ENCODE data around the gene CCDC74B.
"Not testable (repeated sequence)": the region's sequence is repeated elsewhere in the genome, so short reads cannot be mapped to it uniquely, and the experiment has no call there.

- TF ChIP-seq POLR2A (IDR thresholded peaks at IDR 0.05) = not testable (repeated sequence)
- TF ChIP-seq, protein P1, sequence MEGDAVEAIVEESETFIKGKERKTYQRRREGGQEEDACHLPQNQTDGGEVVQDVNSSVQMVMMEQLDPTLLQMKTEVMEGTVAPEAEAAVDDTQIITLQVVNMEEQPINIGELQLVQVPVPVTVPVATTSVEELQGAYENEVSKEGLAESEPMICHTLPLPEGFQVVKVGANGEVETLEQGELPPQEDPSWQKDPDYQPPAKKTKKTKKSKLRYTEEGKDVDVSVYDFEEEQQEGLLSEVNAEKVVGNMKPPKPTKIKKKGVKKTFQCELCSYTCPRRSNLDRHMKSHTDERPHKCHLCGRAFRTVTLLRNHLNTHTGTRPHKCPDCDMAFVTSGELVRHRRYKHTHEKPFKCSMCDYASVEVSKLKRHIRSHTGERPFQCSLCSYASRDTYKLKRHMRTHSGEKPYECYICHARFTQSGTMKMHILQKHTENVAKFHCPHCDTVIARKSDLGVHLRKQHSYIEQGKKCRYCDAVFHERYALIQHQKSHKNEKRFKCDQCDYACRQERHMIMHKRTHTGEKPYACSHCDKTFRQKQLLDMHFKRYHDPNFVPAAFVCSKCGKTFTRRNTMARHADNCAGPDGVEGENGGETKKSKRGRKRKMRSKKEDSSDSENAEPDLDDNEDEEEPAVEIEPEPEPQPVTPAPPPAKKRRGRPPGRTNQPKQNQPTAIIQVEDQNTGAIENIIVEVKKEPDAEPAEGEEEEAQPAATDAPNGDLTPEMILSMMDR (IDR thresholded peaks at IDR 0.05) = not testable (repeated sequence)
Observed at GRCh38 chr2:130169163-130169562, 24.3 kb upstream of the CCDC74B start.
